CD14-positive monocyte (primary cell): ENCODE data around the gene C19orf85. TPM values are rescaled to one million over a fixed set of nuclear protein-coding genes. Genes with fewer than 3 reads are reported as not detected.
A peak's percentile ranks its signal among the peaks of the same experiment; 100 is the strongest.

Source experiments
- DNase-seq, 3 donors: peaks; one replicate each; pipeline ENCODE4 v3.0.0-alpha.2; 2011 to 2022
- H2AFZ ChIP-seq: 2 replicates; pipeline ENCODE4 v1.6.0; 2012; ENCODE audit warnings: mild to moderate bottlenecking, low read depth, low read length, inconsistent platforms; ENCODE audit not compliant: insufficient read depth, poor library complexity, severe bottlenecking
- H3K27ac ChIP-seq, 2 donors: 1 replicate in 1 of 2; 2 replicates in 1 of 2; pipeline ENCODE4 v1.5.1; 2012 to 2013; ENCODE audit warnings: low read length in 2 of 2, control low read depth in 1 of 2, inconsistent platforms in 1 of 2, low read depth in 1 of 2, mild to moderate bottlenecking in 1 of 2
- H3K27me3 ChIP-seq, 2 donors: one replicate each; pipeline versions ENCODE4 v1.6.0 to v1.6.1; 2011 to 2013; ENCODE audit warnings: low read length in 2 of 2; ENCODE audit not compliant: control insufficient read depth in 2 of 2, insufficient read depth in 2 of 2
- H3K36me3 ChIP-seq, 2 donors: replicated peaks in 1 of 2; 1 replicate in 1 of 2; 2 replicates in 1 of 2; pipeline versions ENCODE4 v1.5.1 to v1.6.1; 2012 to 2013; ENCODE audit warnings: low read length in 2 of 2, control low read depth in 1 of 2, inconsistent platforms in 1 of 2, mild to moderate bottlenecking in 1 of 2; ENCODE audit not compliant: insufficient read depth in 2 of 2, control insufficient read depth in 1 of 2
- H3K4me1 ChIP-seq, 2 donors: 1 replicate in 1 of 2; 2 replicates in 1 of 2; pipeline versions ENCODE4 v1.5.1 to v1.6.1; 2012 to 2013; ENCODE audit warnings: low read length in 2 of 2, control low read depth in 1 of 2, inconsistent platforms in 1 of 2, mild to moderate bottlenecking in 1 of 2, moderate library complexity in 1 of 2; ENCODE audit not compliant: insufficient read depth in 2 of 2, control insufficient read depth in 1 of 2
- H3K4me2 ChIP-seq: replicated peaks from 2 replicates; pipeline ENCODE3; 2012; ENCODE audit warnings: low read length, moderate library complexity, mild to moderate bottlenecking; ENCODE audit not compliant: poor library complexity, severe bottlenecking; ENCODE audit errors: extremely low read depth
- H3K4me3 ChIP-seq, 3 experiments: fragments of 200-600 bp in 1 of 3; sonication (generic) in 1 of 3; replicated peaks in 1 of 3; 1 replicate in 2 of 3; 2 replicates in 1 of 3; pipeline ENCODE4 v1.5.1; 2011 to 2013; ENCODE audit warnings: low read length in 3 of 3, mild to moderate bottlenecking in 3 of 3, control low read depth in 2 of 3, low read depth in 2 of 3, inconsistent platforms in 1 of 3, moderate library complexity in 1 of 3
- H3K79me2 ChIP-seq: 2 replicates; pipeline ENCODE4 v1.6.0; 2012; ENCODE audit warnings: mild to moderate bottlenecking, control low read depth, inconsistent platforms, low read length, moderate library complexity; ENCODE audit not compliant: insufficient read depth
- H3K9ac ChIP-seq: 2 replicates; pipeline ENCODE4 v1.6.0; 2017; ENCODE audit warnings: low read length, mild to moderate bottlenecking; ENCODE audit not compliant: insufficient read depth, poor library complexity, severe bottlenecking
- H3K9me3 ChIP-seq, 2 donors: replicated peaks in 1 of 2; 1 replicate in 1 of 2; 2 replicates in 1 of 2; pipeline versions ENCODE4 v1.5.1 to v1.6.1; 2012 to 2013; ENCODE audit warnings: low read length in 2 of 2, control low read depth in 1 of 2; ENCODE audit not compliant: control insufficient read depth in 1 of 2, insufficient read depth in 1 of 2
- H4K20me1 ChIP-seq: 2 replicates; pipeline ENCODE4 v1.6.0; 2012; ENCODE audit warnings: mild to moderate bottlenecking, low read length, control low read depth, moderate library complexity; ENCODE audit not compliant: insufficient read depth
- H3K27ac Mint-ChIP-seq, 7 donors: one replicate each; pipeline ENCODE4 v1.8.0; 2020; ENCODE audit warnings: mild to moderate bottlenecking in 7 of 7, mixed read lengths in 7 of 7, moderate library complexity in 6 of 7, inconsistent platforms in 2 of 7
- H3K27me3 Mint-ChIP-seq, 3 donors: one replicate each; pipeline ENCODE4 v1.8.0; 2021 to 2022; ENCODE audit warnings: low read depth in 3 of 3, mild to moderate bottlenecking in 3 of 3, mixed read lengths in 3 of 3, moderate library complexity in 3 of 3, inconsistent platforms in 1 of 3
- H3K36me3 Mint-ChIP-seq, 2 donors: one replicate each; pipeline ENCODE4 v1.8.0; 2020; ENCODE audit warnings: mixed read lengths in 2 of 2, inconsistent platforms in 1 of 2, mild to moderate bottlenecking in 1 of 2
- H3K4me1 Mint-ChIP-seq: one replicate; pipeline ENCODE4 v1.8.0; 2020; ENCODE audit warnings: mild to moderate bottlenecking, mixed read lengths
- H3K4me3 Mint-ChIP-seq, 2 donors: one replicate each; pipeline ENCODE4 v1.8.0; 2020; ENCODE audit warnings: mild to moderate bottlenecking in 2 of 2, mixed read lengths in 2 of 2, moderate library complexity in 1 of 2
- H3K9me3 Mint-ChIP-seq, 7 donors: one replicate each; pipeline ENCODE4 v1.8.0; 2020 to 2022; ENCODE audit warnings: mixed read lengths in 7 of 7, mild to moderate bottlenecking in 6 of 7, moderate library complexity in 6 of 7, inconsistent platforms in 2 of 7
- WGBS: methylation state at CpG from one replicate; pipeline ENCODE4 v1.1.5; 2013; ENCODE audit warnings: missing lambda C conversion rate; ENCODE audit not compliant: insufficient coverage; 5-methylcytosine and 5-hydroxymethylcytosine counted together
- intact Hi-C, 2 donors: fragments of 100-400 bp; cut with micrococcal nuclease; formaldehyde crosslinking; loops; one replicate each; pipeline versions ENCODE4 v1.15.0 to v1.15.1; 2023
- polyA plus RNA-seq, 3 donors: library from polyadenylated mRNA; depleted of rRNA in 1 of 3; unstranded in 2 of 3; stranded (reverse) in 1 of 3; fragments of 300-500 nt in 2 of 3; fragments of >200 nt in 1 of 3; fragmentation: Illumina TruSeq in 2 of 3; gene quantifications; 1 replicate in 2 of 3; 2 replicates in 1 of 3; pipeline ENCODE4 v1.2.3, GENCODE V29; 2012 to 2021
- TF ChIP-seq, protein P1 (sequence below): fragments of 200-600 bp; IDR thresholded peaks from one replicate; pipeline ENCODE4 v1.8.0; 2022; ENCODE audit warnings: antibody characterized with exemption, mild to moderate bottlenecking

Gene C19orf85
- polyA plus RNA-seq, 3 donors: not detected

DNA sequence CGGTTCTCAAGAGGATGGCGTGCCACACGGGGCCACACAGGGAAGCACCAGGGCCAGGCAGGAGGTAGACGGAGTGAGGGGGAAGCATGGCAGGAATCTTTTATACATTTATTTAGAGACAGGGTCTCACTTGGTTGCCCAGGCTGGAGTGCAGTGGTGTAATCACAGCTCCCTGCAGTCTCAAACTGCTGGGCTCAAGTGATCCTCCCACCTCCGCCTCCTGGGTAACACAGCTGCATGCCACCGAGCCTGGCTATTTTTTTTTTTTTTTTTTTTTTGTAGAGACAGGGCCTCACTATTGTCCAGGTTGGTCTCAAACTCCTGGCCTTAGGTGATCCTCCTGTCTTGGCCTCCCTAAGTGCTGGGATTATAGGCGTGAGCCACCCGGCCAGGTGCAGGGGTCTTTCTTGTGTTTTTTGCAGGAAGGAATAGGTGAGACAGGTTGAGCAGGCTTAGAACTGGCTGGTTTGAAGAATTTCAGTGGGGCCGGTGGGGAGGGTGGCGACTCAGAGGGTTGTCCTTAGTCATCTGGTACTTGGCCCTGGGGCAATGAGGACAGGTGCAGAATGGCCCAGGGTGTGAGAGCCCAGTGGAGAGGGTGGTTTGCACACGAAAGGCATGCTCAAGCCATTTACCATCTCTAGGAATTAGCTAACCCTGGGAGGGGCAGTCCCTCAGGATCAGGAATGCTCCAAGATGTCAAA, 31.2 kb upstream of the C19orf85 start:
- Histone ChIP-seq H3K4me2 (no peak overlapping the region), H4K20me1 (no peaks in the 10 kb centered on the region), H3K4me3 (no peak overlapping the region), H3K27me3 (peaks cover 0 to 9% of the 10 kb centered on the region in 2 donors), H3K27ac (no peak overlapping the region), H2AFZ (no peak overlapping the region), H3K79me2 (no peaks in the 10 kb centered on the region), H3K36me3 (no peaks in the 10 kb centered on the region), H3K4me1 (no peaks in the 10 kb centered on the region), H3K9me3 (no peaks in the 10 kb centered on the region), H3K9ac (no peak overlapping the region)
- no peak for DNase-seq
- Mint-ChIP-seq H3K27me3 (peaks cover 14 to 23% (median 21%) of the 10 kb centered on the region in 3 donors), H3K4me3 (no peak overlapping the region), H3K9me3 (peaks cover 0 to 5% (median 0%) of the 10 kb centered on the region in 7 donors), H3K4me1 (no peaks in the 10 kb centered on the region), H3K27ac (no peak overlapping the region), H3K36me3 (no peaks in the 10 kb centered on the region)
- WGBS: 88% methylated on average over 10 of the region's 11 CpGs
- TF ChIP-seq, protein P1, sequence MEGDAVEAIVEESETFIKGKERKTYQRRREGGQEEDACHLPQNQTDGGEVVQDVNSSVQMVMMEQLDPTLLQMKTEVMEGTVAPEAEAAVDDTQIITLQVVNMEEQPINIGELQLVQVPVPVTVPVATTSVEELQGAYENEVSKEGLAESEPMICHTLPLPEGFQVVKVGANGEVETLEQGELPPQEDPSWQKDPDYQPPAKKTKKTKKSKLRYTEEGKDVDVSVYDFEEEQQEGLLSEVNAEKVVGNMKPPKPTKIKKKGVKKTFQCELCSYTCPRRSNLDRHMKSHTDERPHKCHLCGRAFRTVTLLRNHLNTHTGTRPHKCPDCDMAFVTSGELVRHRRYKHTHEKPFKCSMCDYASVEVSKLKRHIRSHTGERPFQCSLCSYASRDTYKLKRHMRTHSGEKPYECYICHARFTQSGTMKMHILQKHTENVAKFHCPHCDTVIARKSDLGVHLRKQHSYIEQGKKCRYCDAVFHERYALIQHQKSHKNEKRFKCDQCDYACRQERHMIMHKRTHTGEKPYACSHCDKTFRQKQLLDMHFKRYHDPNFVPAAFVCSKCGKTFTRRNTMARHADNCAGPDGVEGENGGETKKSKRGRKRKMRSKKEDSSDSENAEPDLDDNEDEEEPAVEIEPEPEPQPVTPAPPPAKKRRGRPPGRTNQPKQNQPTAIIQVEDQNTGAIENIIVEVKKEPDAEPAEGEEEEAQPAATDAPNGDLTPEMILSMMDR: no peak
- intact Hi-C loops: no loop called here

DNA sequence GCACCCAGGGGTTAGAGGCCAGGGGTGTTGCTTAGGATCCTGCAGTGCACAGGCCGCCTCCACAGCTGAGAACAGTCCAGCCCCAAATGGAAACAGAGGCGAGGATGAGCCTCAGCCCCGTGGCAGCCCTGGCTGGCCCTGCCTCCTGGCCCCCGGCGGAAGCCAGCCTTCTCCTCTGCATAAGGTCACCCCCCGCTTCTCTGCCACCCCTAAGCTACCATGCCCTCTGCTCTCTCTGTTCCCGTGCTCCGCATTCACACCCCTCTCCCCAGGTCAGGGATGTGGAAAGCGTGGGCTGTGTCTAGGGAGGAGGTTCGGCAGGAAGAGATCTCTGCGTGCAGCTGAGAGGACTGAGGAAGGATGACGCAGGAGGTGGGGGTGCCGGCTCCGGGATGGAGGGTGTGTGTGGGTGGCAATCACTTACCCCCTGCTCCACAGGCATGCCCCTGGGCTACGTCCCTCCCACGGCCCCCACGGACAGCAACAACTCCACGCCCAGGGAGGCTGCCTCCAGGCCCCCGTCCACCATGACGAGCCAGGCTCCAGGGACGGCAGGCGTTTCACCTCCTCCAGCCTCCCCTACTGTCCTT, 29.7 kb upstream of the C19orf85 start:
- Histone ChIP-seq H3K4me2 (no peak overlapping the region), H3K9me3 (no peaks in the 10 kb centered on the region), H2AFZ (peak overlapping the region; percentile 21), H3K27me3 (peaks cover 0 to 9% of the 10 kb centered on the region in 2 donors), H3K4me3 (no peak overlapping the region), H3K79me2 (no peaks in the 10 kb centered on the region), H3K36me3 (no peaks in the 10 kb centered on the region), H3K9ac (no peak overlapping the region), H3K4me1 (no peaks in the 10 kb centered on the region), H4K20me1 (no peaks in the 10 kb centered on the region), H3K27ac (no peak overlapping the region)
- H3K36me3 Mint-ChIP-seq: no peaks in the 10 kb centered on the region
- no peaks in the 10 kb centered on the region for H3K4me1 Mint-ChIP-seq
- intact Hi-C loops: no loop called here
- H3K4me3 Mint-ChIP-seq: peak overlapping the region in 1 of 2 donors; percentile 60
- TF ChIP-seq, protein P1: no peak
- no peak overlapping the region for H3K27ac Mint-ChIP-seq
- peaks cover 14 to 28% (median 24%) of the 10 kb centered on the region in 3 donors for H3K27me3 Mint-ChIP-seq
- H3K9me3 Mint-ChIP-seq: peaks cover 0 to 3% (median 0%) of the 10 kb centered on the region in 7 donors
- no peak for DNase-seq
- 58% methylated on average over 13 of the region's 22 CpGs for WGBS
